Kasumi-1 (cell line): ENCODE results near the gene PHF19.

Source experiments
- DNase-seq, 2 experiments: peaks; one replicate each; lab custom pipeline; 2025; lab: John Stamatoyannopoulos, UW

PHF19 gene

GRCh38 chr9:120872791-120873502, 4.0 kb downstream of the PHF19 start:
- no peak for DNase-seq

GRCh38 chr9:120870206-120870605, 6.8 kb downstream of the PHF19 start:
- peak; percentile 44 to 50 for DNase-seq

GRCh38 chr9:120869726-120870125, 7.3 kb downstream of the PHF19 start:
- no peak for DNase-seq

GRCh38 chr9:120869360-120869687, 7.7 kb downstream of the PHF19 start:
- DNase-seq: no peak

- DNase-seq: peak; percentile 95 to 97
Measured at GRCh38 chr9:120868676-120869359, 8.2 kb downstream of the PHF19 start.

GRCh38 chr9:120868339-120868675, 8.7 kb downstream of the PHF19 start:
- DNase-seq: no peak

GRCh38 chr9:120867676-120868338, 9.2 kb downstream of the PHF19 start:
- DNase-seq: no peak

- DNase-seq: no peak
Measured at GRCh38 chr9:120866651-120867050, 10.3 kb downstream of the PHF19 start.

- DNase-seq: no peak
Measured at GRCh38 chr9:120865809-120866208, 11.2 kb downstream of the PHF19 start.

- DNase-seq: no peak
Measured at GRCh38 chr9:120865176-120865575, 11.8 kb downstream of the PHF19 start.

GRCh38 chr9:120864719-120865118, 12.3 kb downstream of the PHF19 start:
- no peak for DNase-seq

GRCh38 chr9:120863833-120864232, 13.2 kb downstream of the PHF19 start:
- no peak for DNase-seq

- DNase-seq: no peak
Measured at GRCh38 chr9:120862452-120862851, 14.5 kb downstream of the PHF19 start.

- no peak for DNase-seq
Measured at GRCh38 chr9:120861935-120862334, 15.1 kb downstream of the PHF19 start.

GRCh38 chr9:120860083-120860482, 16.9 kb downstream of the PHF19 start:
- DNase-seq: no peak

GRCh38 chr9:120859361-120859760, 17.6 kb downstream of the PHF19 start:
- no peak for DNase-seq

- no peak for DNase-seq
Measured at GRCh38 chr9:120857902-120858301, 19.1 kb downstream of the PHF19 start.

- DNase-seq: no peak
Measured at GRCh38 chr9:120857481-120857880, 19.5 kb downstream of the PHF19 start.

- no peak for DNase-seq
Measured at GRCh38 chr9:120856700-120857099, 20.3 kb downstream of the PHF19 start.

- DNase-seq: no peak
Measured at GRCh38 chr9:120855827-120856670, 20.9 kb downstream of the PHF19 start.

GRCh38 chr9:120854596-120855327, 22.2 kb downstream of the PHF19 start:
- no peak for DNase-seq

GRCh38 chr9:120853198-120853597, 23.8 kb downstream of the PHF19 start:
- DNase-seq: no peak
